Kidney (tissue), 14 donors: ENCODE measurements around the gene DDX24. TPM values are rescaled to one million over a fixed set of nuclear protein-coding genes. Genes with fewer than 3 reads are reported as not detected.

Source experiments
- DNase-seq, 5 donors: peaks; one replicate each; pipeline ENCODE4 v3.0.0-alpha.2; 2013 to 2020
- FAIRE-seq: peaks from 2 replicates; lab custom pipeline; 2012; peaks lifted over from hg19 to GRCh38; lab: Jason Lieb, UNC
- H3K27ac ChIP-seq, 2 donors: one replicate each; pipeline ENCODE4 v1.7.0; 2013; ENCODE audit warnings: low read depth in 2 of 2, low read length in 2 of 2, inconsistent platforms in 1 of 2
- H3K27me3 ChIP-seq: one replicate; pipeline ENCODE4 v1.7.1; 2013; ENCODE audit warnings: low read length, inconsistent platforms; ENCODE audit not compliant: control insufficient read depth, insufficient read depth
- H3K36me3 ChIP-seq, 3 donors: one replicate each; pipeline versions ENCODE4 v1.7.0 to v1.7.1; 2013; ENCODE audit warnings: low read length in 3 of 3, control low read depth in 1 of 3, inconsistent platforms in 1 of 3; ENCODE audit not compliant: insufficient read depth in 3 of 3, control insufficient read depth in 2 of 3
- H3K4me1 ChIP-seq, 3 donors: one replicate each; pipeline versions ENCODE4 v1.7.0 to v1.7.1; 2013; ENCODE audit warnings: low read length in 3 of 3, inconsistent platforms in 1 of 3, low read depth in 1 of 3; ENCODE audit not compliant: control insufficient read depth in 2 of 3, insufficient read depth in 2 of 3
- H3K4me3 ChIP-seq, 3 donors: one replicate each; pipeline versions ENCODE4 v1.7.0 to v1.8.1; 2013; ENCODE audit warnings: low read length in 3 of 3, control low read depth in 1 of 3, inconsistent platforms in 1 of 3
- H3K9ac ChIP-seq, 3 donors: one replicate each; pipeline versions ENCODE4 v1.7.0 to v1.7.1; 2013; ENCODE audit warnings: low read length in 3 of 3, control low read depth in 1 of 3, inconsistent platforms in 1 of 3
- H3K9me3 ChIP-seq, 3 donors: one replicate each; pipeline versions ENCODE4 v1.7.0 to v1.7.1; 2013; ENCODE audit warnings: low read length in 3 of 3, control low read depth in 1 of 3, inconsistent platforms in 1 of 3; ENCODE audit not compliant: control insufficient read depth in 2 of 3, insufficient read depth in 1 of 3
- CTCF ChIP-seq: IDR thresholded peaks from 3 replicates; pipeline ENCODE4 v1.5.1; 2012; ENCODE audit warnings: mild to moderate bottlenecking, moderate library complexity, borderline replicate concordance; ENCODE audit not compliant: insufficient read depth; ENCODE audit errors: extremely low read depth
- intact Hi-C: fragments of 100-400 bp; cut with DNase I; formaldehyde crosslinking; loops from one replicate; pipeline ENCODE4 v1.11.1; 2022
- polyA plus RNA-seq: library from polyadenylated mRNA; stranded (reverse); fragments of 350-450 nt; fragmentation: Illumina TruSeq; extraction: RNeasy Lipid Tissue Mini Kit (QIAGEN cat#74804); gene quantifications from one replicate; pipeline ENCODE4 v1.2.3, GENCODE V29; 2014; ENCODE audit warnings: low read depth, low replicate concordance; ENCODE audit not compliant: insufficient read depth
- total RNA-seq: library from RNA; stranded (reverse); fragmentation: NEBNext Ultra II Directional; extraction: Animal tissue kit (Norgen Biotek cat#: 25700); gene quantifications from one replicate; pipeline ENCODE4 v1.2.1, GENCODE V29; 2021
- donor health status: control.
- donor health status: control.
- donor health status: control.
- donor health status: control.
- donor health status: control.
- donor health status: DM: yes; HTN: yes; CAD: no.
- donor health status: Normal renal cell carcinoma (clear cell type).

Gene DDX24
- total and polyA plus RNA-seq, 2 donors from 2014 or later, result 139 to 193 TPM

GRCh38 chr14:94119071-94119470 is 38.1 kb upstream of the DDX24 start:
- FAIRE-seq, result no peak
- peaks cover 0 to 3% (median 0%) of the 10 kb centered on the region in 3 donors for H3K4me1 ChIP-seq
- no peak overlapping the region for H3K27ac ChIP-seq
- no peak overlapping the region for H3K4me3 ChIP-seq
- peaks cover 0 to 13% (median 0%) of the 10 kb centered on the region in 3 donors for H3K9me3 ChIP-seq
- intact Hi-C loops, result no loop called here
- DNase-seq, result peak in 1 of 5 donors; percentile 3
- no peaks in the 10 kb centered on the region for H3K36me3 ChIP-seq
- TF ChIP-seq CTCF, result no peak
- H3K27me3 ChIP-seq, result no peaks in the 10 kb centered on the region
- H3K9ac ChIP-seq, result no peak overlapping the region

GRCh38 chr14:94117856-94118255 is 36.9 kb upstream of the DDX24 start:
- no peaks in the 10 kb centered on the region for H3K27me3 ChIP-seq
- peaks cover 0 to 3% (median 0%) of the 10 kb centered on the region in 3 donors for H3K4me1 ChIP-seq
- H3K9me3 ChIP-seq, result peaks cover 0 to 13% (median 0%) of the 10 kb centered on the region in 3 donors
- intact Hi-C loops, result no loop called here
- no peak overlapping the region for H3K27ac ChIP-seq
- no peak overlapping the region for H3K4me3 ChIP-seq
- no peak overlapping the region for H3K9ac ChIP-seq
- TF ChIP-seq CTCF, result no peak
- DNase-seq (peak in 1 of 5 donors; percentile 17), FAIRE-seq (no peak)
- no peaks in the 10 kb centered on the region for H3K36me3 ChIP-seq

GRCh38 chr14:94116701-94117100 is 35.7 kb upstream of the DDX24 start:
- Histone ChIP-seq H3K4me3 (no peak overlapping the region), H3K27ac (no peak overlapping the region), H3K9me3 (peaks cover 0 to 13% (median 0%) of the 10 kb centered on the region in 3 donors), H3K27me3 (no peaks in the 10 kb centered on the region), H3K9ac (no peak overlapping the region), H3K4me1 (peaks cover 0 to 3% (median 0%) of the 10 kb centered on the region in 3 donors), H3K36me3 (no peaks in the 10 kb centered on the region)
- FAIRE-seq, result no peak
- no peak for TF ChIP-seq CTCF
- DNase-seq, result peak in 1 of 5 donors; percentile 2
- intact Hi-C loops, result no loop called here

GRCh38 chr14:94115631-94116030 is 34.6 kb upstream of the DDX24 start:
- no peak overlapping the region for H3K4me3 ChIP-seq
- TF ChIP-seq CTCF, result no peak
- peaks cover 0 to 3% (median 0%) of the 10 kb centered on the region in 3 donors for H3K4me1 ChIP-seq
- no peaks in the 10 kb centered on the region for H3K27me3 ChIP-seq
- H3K27ac ChIP-seq, result no peak overlapping the region
- FAIRE-seq (no peak), DNase-seq (peak in 1 of 5 donors; percentile 30)
- H3K36me3 ChIP-seq, result no peaks in the 10 kb centered on the region
- no peak overlapping the region for H3K9ac ChIP-seq
- H3K9me3 ChIP-seq, result peaks cover 0 to 12% (median 0%) of the 10 kb centered on the region in 3 donors
- intact Hi-C loops, result no loop called here
